ENCODE measurements around the gene GAB3.

GAB3 gene, protein sequence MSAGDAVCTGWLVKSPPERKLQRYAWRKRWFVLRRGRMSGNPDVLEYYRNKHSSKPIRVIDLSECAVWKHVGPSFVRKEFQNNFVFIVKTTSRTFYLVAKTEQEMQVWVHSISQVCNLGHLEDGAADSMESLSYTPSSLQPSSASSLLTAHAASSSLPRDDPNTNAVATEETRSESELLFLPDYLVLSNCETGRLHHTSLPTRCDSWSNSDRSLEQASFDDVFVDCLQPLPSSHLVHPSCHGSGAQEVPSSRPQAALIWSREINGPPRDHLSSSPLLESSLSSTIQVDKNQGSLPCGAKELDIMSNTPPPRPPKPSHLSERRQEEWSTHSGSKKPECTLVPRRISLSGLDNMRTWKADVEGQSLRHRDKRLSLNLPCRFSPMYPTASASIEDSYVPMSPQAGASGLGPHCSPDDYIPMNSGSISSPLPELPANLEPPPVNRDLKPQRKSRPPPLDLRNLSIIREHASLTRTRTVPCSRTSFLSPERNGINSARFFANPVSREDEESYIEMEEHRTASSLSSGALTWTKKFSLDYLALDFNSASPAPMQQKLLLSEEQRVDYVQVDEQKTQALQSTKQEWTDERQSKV

DNA sequence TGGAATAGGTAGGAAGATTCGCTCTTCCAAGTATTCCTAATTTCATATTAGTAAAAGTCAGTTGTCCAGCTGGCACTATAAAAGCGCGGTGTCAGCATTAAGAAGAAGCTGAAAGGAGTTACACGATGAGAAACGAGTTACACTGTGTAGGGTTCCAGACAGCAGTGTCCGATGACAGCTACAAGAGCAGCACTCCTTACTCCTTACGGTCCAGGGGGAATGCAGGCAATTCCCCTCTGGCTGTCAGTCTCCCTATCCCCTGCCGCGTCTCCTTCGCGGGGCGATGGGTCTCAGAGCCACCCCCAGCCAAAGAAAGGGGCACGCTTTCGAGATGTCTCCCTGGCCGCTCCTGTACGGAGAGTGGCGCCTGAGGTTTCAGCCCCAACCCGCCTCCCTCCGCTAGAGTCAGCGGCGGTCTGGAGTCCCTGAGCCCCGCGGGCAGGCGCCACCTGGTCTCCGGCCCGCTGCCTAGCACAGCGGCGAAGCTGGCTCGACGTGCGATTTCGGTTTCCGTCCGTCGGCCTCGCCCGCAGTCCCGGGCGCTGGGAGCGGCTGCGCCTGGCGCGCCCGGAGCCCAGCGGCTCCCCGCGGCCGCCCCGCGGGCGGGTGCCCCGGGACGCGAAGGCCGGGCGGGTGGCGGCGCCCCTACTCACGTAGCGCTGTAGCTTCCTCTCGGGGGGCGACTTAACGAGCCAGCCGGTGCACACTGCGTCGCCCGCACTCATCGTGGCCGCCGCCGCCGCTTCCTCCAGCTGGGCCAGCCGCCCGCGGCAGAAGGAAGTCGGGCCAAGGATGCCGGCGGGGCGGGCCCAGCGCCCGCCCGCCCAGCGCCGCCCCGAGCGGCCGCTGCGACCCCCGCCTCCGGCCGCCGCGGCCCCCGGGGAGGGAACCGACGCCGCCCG lies at the start of gene GAB3:
GAB3 (minus strand) TSS at position 777 of the 902 bp plus-strand sequence; CDS start at position 725, 52 bp downstream.
- Histone ChIP-seq H4K20me1 (ENCODE audit: insufficient read depth, low read length) (0 out of 2 replicates have a peak, but pooled peaks cover 5% of the 10 kb centered on the region), H2AFZ (ENCODE audit: low read depth, low read length) (peak within 1 kb of the TSS; percentile 81), H3K27ac (ENCODE audit: low read length) (no peak within 1 kb of the TSS), H3K79me2 (ENCODE audit: low read length) (no peaks in the 10 kb centered on the region), H3K4me2 (ENCODE audit: low read length) (peak within 1 kb of the TSS; percentile 99), H3K36me3 (replicated peaks; ENCODE audit: low read depth, low read length) (no peaks in the 10 kb centered on the region), H3K9me3 (ENCODE audit: insufficient read depth, low read length) (no peaks in the 10 kb centered on the region), H3K9ac (ENCODE audit: low read length) (peak within 1 kb of the TSS; percentile 58), H3K4me3 (ENCODE audit: low read length) (peak within 1 kb of the TSS; percentile 93), H3K4me1 (ENCODE audit: low read length) (peaks cover 7% of the 10 kb centered on the region), H3K27me3 (ENCODE audit: low read depth, low read length) (peaks cover 36% of the 10 kb centered on the region)
- no peak for TF ChIP-seq EZH2phosphoT487 (IDR thresholded peaks at IDR 0.05; ENCODE audit: low read depth)
- TF ChIP-seq, protein P1, sequence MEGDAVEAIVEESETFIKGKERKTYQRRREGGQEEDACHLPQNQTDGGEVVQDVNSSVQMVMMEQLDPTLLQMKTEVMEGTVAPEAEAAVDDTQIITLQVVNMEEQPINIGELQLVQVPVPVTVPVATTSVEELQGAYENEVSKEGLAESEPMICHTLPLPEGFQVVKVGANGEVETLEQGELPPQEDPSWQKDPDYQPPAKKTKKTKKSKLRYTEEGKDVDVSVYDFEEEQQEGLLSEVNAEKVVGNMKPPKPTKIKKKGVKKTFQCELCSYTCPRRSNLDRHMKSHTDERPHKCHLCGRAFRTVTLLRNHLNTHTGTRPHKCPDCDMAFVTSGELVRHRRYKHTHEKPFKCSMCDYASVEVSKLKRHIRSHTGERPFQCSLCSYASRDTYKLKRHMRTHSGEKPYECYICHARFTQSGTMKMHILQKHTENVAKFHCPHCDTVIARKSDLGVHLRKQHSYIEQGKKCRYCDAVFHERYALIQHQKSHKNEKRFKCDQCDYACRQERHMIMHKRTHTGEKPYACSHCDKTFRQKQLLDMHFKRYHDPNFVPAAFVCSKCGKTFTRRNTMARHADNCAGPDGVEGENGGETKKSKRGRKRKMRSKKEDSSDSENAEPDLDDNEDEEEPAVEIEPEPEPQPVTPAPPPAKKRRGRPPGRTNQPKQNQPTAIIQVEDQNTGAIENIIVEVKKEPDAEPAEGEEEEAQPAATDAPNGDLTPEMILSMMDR (IDR thresholded peaks at IDR 0.05; ENCODE audit: low read depth, low read length): no peak

DNA sequence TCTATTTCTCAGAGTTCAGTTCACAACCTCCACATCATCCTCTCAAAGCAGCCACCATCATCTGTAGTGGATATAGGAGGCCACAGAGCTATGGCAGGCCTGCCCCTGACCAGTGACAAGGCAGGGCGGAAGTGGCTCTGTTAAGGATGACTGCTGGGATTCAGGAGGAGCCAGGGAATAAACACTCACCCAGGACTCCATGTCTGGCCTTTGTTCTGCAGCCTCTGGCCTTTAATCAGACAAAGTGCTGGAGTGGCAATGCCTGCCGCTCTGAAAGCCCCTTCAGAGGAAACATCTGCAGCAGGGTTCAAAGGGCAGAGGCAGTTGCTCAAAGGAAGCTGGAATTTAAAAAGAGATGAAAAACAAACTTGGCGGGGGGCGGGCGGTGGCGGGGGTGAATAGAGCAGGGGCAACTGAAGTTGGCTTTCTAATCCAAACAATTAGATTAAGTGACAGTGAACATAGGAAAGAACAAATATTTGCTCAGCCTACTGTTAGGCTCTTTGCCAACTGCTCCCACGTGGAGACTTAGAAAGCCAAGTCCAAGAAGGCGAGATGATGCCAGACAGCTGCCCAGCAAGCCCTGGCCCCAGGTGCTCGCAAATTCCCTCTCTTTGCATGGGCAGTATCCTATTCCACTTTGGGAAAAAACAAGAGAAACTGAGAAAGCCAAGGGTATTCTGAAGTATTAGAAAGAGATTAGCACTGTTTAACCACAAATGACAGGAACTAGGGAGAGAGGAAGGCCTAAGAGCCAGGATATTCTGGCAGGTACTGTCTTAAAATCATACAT lies 48.9 kb upstream of the GAB3 start:
- Histone ChIP-seq H3K9ac (ENCODE audit: low read length) (no peak overlapping the region), H3K27ac (ENCODE audit: low read length) (no peak overlapping the region), H3K36me3 (replicated peaks; ENCODE audit: low read depth, low read length) (no peaks in the 10 kb centered on the region), H3K4me3 (ENCODE audit: low read length) (no peak overlapping the region), H2AFZ (ENCODE audit: low read depth, low read length) (no peak overlapping the region), H3K27me3 (ENCODE audit: low read depth, low read length) (no peaks in the 10 kb centered on the region), H3K4me2 (ENCODE audit: low read length) (no peak overlapping the region), H3K4me1 (ENCODE audit: low read length) (peaks cover 22% of the 10 kb centered on the region), H3K9me3 (ENCODE audit: insufficient read depth, low read length) (no peaks in the 10 kb centered on the region), H3K79me2 (ENCODE audit: low read length) (no peaks in the 10 kb centered on the region), H4K20me1 (ENCODE audit: insufficient read depth, low read length) (no peaks in the 10 kb centered on the region)
- no peak for TF ChIP-seq EZH2phosphoT487 (IDR thresholded peaks at IDR 0.05; ENCODE audit: low read depth)
- TF ChIP-seq, protein P1 (IDR thresholded peaks at IDR 0.05; ENCODE audit: low read depth, low read length): no peak

DNA sequence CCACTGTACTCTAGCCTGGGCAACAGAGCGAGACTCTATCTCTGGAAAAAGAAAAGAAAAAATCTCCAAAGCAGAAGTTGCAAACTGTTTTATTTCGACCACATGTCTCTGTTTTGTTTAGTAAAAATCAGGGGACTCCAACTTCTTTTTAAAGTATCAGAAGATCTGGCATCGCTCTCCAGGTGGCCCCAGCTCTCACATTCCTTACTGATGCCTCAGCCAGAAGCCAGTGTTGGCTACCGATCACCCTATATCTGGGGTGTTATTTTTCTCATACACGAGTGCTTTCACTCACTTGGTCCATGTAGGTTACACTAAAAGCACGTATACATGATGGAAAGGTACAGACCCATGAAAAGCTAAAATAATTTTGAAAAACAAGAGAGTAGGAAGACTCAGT lies 46.1 kb upstream of the GAB3 start:
- H3K4me1 ChIP-seq (ENCODE audit: low read length): peaks cover 20% of the 10 kb centered on the region
- H3K27me3 ChIP-seq (ENCODE audit: low read depth, low read length): no peaks in the 10 kb centered on the region
- no peaks in the 10 kb centered on the region for H3K79me2 ChIP-seq (ENCODE audit: low read length)
- TF ChIP-seq EZH2phosphoT487 (IDR thresholded peaks at IDR 0.05; ENCODE audit: low read depth): no peak
- no peaks in the 10 kb centered on the region for H4K20me1 ChIP-seq (ENCODE audit: insufficient read depth, low read length)
- no peak overlapping the region for H2AFZ ChIP-seq (ENCODE audit: low read depth, low read length)
- peak overlapping the region; percentile 26; the same call in 1 of the 2 replicates for H3K27ac ChIP-seq (ENCODE audit: low read length)
- H3K4me2 ChIP-seq (ENCODE audit: low read length): peak overlapping the region; percentile 48
- H3K9ac ChIP-seq (ENCODE audit: low read length): no peak overlapping the region
- H3K4me3 ChIP-seq (ENCODE audit: low read length): no peak overlapping the region
- H3K36me3 ChIP-seq (replicated peaks; ENCODE audit: low read depth, low read length): no peaks in the 10 kb centered on the region
- H3K9me3 ChIP-seq (ENCODE audit: insufficient read depth, low read length): no peaks in the 10 kb centered on the region

DNA sequence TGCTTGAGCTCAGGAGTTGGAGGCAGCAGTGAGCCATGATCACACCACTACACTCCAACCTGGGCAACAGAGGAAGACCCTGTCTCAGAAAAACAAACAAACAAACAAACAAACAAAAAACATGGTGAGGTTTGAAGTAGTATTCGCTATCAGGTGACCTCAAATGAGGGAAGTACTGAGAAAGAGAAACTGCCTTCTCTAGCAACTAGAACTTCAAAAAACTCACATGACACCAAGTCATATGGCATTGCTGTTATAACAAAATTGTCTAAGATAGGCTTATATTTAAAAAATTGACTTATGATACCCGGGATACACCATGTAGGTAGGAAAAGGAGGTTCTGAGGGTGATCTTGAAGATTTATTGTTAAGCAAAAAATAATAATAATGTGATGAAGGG lies 44.1 kb upstream of the GAB3 start:
- H3K4me1 ChIP-seq (ENCODE audit: low read length): peaks cover 13% of the 10 kb centered on the region
- no peaks in the 10 kb centered on the region for H3K9me3 ChIP-seq (ENCODE audit: insufficient read depth, low read length)
- no peak overlapping the region for H2AFZ ChIP-seq (ENCODE audit: low read depth, low read length)
- no peak for TF ChIP-seq EZH2phosphoT487 (IDR thresholded peaks at IDR 0.05; ENCODE audit: low read depth)
- TF ChIP-seq, protein P1 (IDR thresholded peaks at IDR 0.05; ENCODE audit: low read depth, low read length): no peak
- H3K27me3 ChIP-seq (ENCODE audit: low read depth, low read length): no peaks in the 10 kb centered on the region
- H3K4me3 ChIP-seq (ENCODE audit: low read length): no peak overlapping the region
- H3K27ac ChIP-seq (ENCODE audit: low read length): no peak overlapping the region
- H4K20me1 ChIP-seq (ENCODE audit: insufficient read depth, low read length): no peaks in the 10 kb centered on the region
- no peak overlapping the region for H3K4me2 ChIP-seq (ENCODE audit: low read length)
- no peak overlapping the region for H3K9ac ChIP-seq (ENCODE audit: low read length)
- no peaks in the 10 kb centered on the region for H3K36me3 ChIP-seq (replicated peaks; ENCODE audit: low read depth, low read length)
- H3K79me2 ChIP-seq (ENCODE audit: low read length): no peaks in the 10 kb centered on the region

Data from OCI-LY3 (cell line).